ENCODE measurements around the gene MINAR2. TPM values are rescaled to one million over a fixed set of nuclear protein-coding genes. Genes with fewer than 3 reads are reported as not detected.

The MINAR2 gene
- polyA plus RNA-seq, 1 of the 3 experiments (the other 2 are of a cell fraction): not detected

GRCh38 chr5:129771058-129771838, 23.4 kb downstream of the MINAR2 start:
- peak; percentile 63 for TF ChIP-seq SMC3 (IDR thresholded peaks at IDR 0.05; ENCODE audit: low read depth, low read length)
- peak; percentile 76 for TF ChIP-seq RAD21 (IDR thresholded peaks at IDR 0.05; ENCODE audit: low read length)
- no peak for TF ChIP-seq GATA2 (CRISPR knock-in tag; IDR thresholded peaks at IDR 0.05)
- TF ChIP-seq, protein P1, sequence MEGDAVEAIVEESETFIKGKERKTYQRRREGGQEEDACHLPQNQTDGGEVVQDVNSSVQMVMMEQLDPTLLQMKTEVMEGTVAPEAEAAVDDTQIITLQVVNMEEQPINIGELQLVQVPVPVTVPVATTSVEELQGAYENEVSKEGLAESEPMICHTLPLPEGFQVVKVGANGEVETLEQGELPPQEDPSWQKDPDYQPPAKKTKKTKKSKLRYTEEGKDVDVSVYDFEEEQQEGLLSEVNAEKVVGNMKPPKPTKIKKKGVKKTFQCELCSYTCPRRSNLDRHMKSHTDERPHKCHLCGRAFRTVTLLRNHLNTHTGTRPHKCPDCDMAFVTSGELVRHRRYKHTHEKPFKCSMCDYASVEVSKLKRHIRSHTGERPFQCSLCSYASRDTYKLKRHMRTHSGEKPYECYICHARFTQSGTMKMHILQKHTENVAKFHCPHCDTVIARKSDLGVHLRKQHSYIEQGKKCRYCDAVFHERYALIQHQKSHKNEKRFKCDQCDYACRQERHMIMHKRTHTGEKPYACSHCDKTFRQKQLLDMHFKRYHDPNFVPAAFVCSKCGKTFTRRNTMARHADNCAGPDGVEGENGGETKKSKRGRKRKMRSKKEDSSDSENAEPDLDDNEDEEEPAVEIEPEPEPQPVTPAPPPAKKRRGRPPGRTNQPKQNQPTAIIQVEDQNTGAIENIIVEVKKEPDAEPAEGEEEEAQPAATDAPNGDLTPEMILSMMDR (IDR thresholded peaks at IDR 0.05): peak; percentile 83
- H3K79me2 ChIP-seq (ENCODE audit: insufficient read depth): no peaks in the 10 kb centered on the region
- CTCF ChIA-PET: interaction anchor here (0.7 to 8.4 kb wide), 34 partner anchors 8 to 1338 kb away, joined by 3 to 93 read pairs (median 4); partner anchors contain the start of genes ISOC1 and MINAR2
- H3K9me2 ChIP-seq: no peaks in the 10 kb centered on the region
- no peaks in the 10 kb centered on the region for H4K20me1 ChIP-seq (ENCODE audit: insufficient read depth)
- no peaks in the 10 kb centered on the region for H3K9me3 ChIP-seq
- H3F3A ChIP-seq (replicated peaks; ENCODE audit: insufficient read depth): no peaks in the 10 kb centered on the region
- H3K36me3 ChIP-seq (replicated peaks in 1 of 2; ENCODE audit: control insufficient read depth in 1 of 2, insufficient read depth in 2 of 2, low read length in 1 of 2): no peaks in the 10 kb centered on the region
- WGBS (ENCODE audit: low lambda C conversion rate): 1% methylated on average over 9 of the region's 9 CpGs
- no peak overlapping the region for H2AFZ ChIP-seq (ENCODE audit: low read depth)
- H3K4me2 ChIP-seq: peak overlapping the region; percentile 41
- no peak overlapping the region for H3K27ac ChIP-seq (ENCODE audit: low read depth in 2 of 2, low read length in 1 of 2)
- DNase-seq: peak; percentile 27
- POLR2A ChIA-PET: no interaction called here
- H3K27me3 ChIP-seq (ENCODE audit: insufficient read depth): peaks cover 2% of the 10 kb centered on the region
- H3K9ac ChIP-seq: no peak overlapping the region
- H3K4me1 ChIP-seq (ENCODE audit: control insufficient read depth in 1 of 2, insufficient read depth in 2 of 2, low read depth in 1 of 2, low read length in 1 of 2): no peaks in the 10 kb centered on the region
- H3K4me3 ChIP-seq (ENCODE audit: low read depth in 2 of 2, low read length in 1 of 2): peak overlapping the region in 1 of 2 experiments; percentile 8; a peak in 1 of 4 replicates

GRCh38 chr5:129773376-129773775, 25.5 kb downstream of the MINAR2 start:
- no peaks in the 10 kb centered on the region for H3K79me2 ChIP-seq (ENCODE audit: insufficient read depth)
- no peaks in the 10 kb centered on the region for H4K20me1 ChIP-seq (ENCODE audit: insufficient read depth)
- H3K27ac ChIP-seq (ENCODE audit: low read depth in 2 of 2, low read length in 1 of 2): no peak overlapping the region
- no peak overlapping the region for H3K4me2 ChIP-seq
- H3K4me3 ChIP-seq (ENCODE audit: low read depth in 2 of 2, low read length in 1 of 2): no peak overlapping the region
- no peaks in the 10 kb centered on the region for H3F3A ChIP-seq (replicated peaks; ENCODE audit: insufficient read depth)
- ChIA-PET POLR2A (no interaction called here), CTCF (interaction anchor here (1.5 to 8.4 kb wide), 3 partner anchors 13 to 79 kb away, joined by 4 to 93 read pairs (median 8); no protein-coding TSS in a partner anchor)
- H3K9ac ChIP-seq: no peak overlapping the region
- 0 out of 2 replicates have a peak overlapping the region, but pooled peaks have one; percentile 17 for H2AFZ ChIP-seq (ENCODE audit: low read depth)
- H3K36me3 ChIP-seq (replicated peaks in 1 of 2; ENCODE audit: control insufficient read depth in 1 of 2, insufficient read depth in 2 of 2, low read length in 1 of 2): no peaks in the 10 kb centered on the region
- no peak for TF ChIP-seq CHD2 (IDR thresholded peaks at IDR 0.05; ENCODE audit: low read length, partially characterized antibody)
- no peak for TF ChIP-seq FOSL2 (IDR thresholded peaks at IDR 0.05; ENCODE audit: borderline replicate concordance, low read depth)
- TF ChIP-seq, protein P2, sequence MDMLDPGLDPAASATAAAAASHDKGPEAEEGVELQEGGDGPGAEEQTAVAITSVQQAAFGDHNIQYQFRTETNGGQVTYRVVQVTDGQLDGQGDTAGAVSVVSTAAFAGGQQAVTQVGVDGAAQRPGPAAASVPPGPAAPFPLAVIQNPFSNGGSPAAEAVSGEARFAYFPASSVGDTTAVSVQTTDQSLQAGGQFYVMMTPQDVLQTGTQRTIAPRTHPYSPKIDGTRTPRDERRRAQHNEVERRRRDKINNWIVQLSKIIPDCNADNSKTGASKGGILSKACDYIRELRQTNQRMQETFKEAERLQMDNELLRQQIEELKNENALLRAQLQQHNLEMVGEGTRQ (IDR thresholded peaks at IDR 0.05; ENCODE audit: borderline replicate concordance, low read depth, low read length): no peak
- no peaks in the 10 kb centered on the region for H3K9me2 ChIP-seq
- no peaks in the 10 kb centered on the region; the same call in none of the 2 replicates for H3K27me3 ChIP-seq (ENCODE audit: insufficient read depth)
- H3K4me1 ChIP-seq (ENCODE audit: control insufficient read depth in 1 of 2, insufficient read depth in 2 of 2, low read depth in 1 of 2, low read length in 1 of 2): no peaks in the 10 kb centered on the region
- DNase-seq: no peak
- no peaks in the 10 kb centered on the region for H3K9me3 ChIP-seq
- WGBS (ENCODE audit: low lambda C conversion rate): 7% methylated on average over 5 of the region's 5 CpGs
